Liver (tissue), 9 donors: ENCODE data around the gene MMGT1. TPM values are rescaled to one million over a fixed set of nuclear protein-coding genes. Genes with fewer than 3 reads are reported as not detected.

Source experiments
- DNase-seq: peaks from one replicate; pipeline ENCODE4 v3.0.0-alpha.2; 2017; ENCODE audit warnings: low spot score
- H3K27ac ChIP-seq, 2 donors: one replicate each; pipeline ENCODE4 v1.7.0; 2013; ENCODE audit warnings: inconsistent platforms in 2 of 2, low read length in 2 of 2, control low read depth in 1 of 2, low read depth in 1 of 2, mild to moderate bottlenecking in 1 of 2
- H3K27me3 ChIP-seq, 4 donors: one replicate each; pipeline versions ENCODE4 v1.6.1 to v1.7.0; 2013; ENCODE audit warnings: low read length in 3 of 4, inconsistent platforms in 1 of 4, mild to moderate bottlenecking in 1 of 4, moderate library complexity in 1 of 4; ENCODE audit not compliant: control insufficient read depth in 4 of 4, insufficient read depth in 4 of 4
- H3K36me3 ChIP-seq, 4 donors: one replicate each; pipeline versions ENCODE4 v1.6.1 to v1.7.0; 2013; ENCODE audit warnings: low read length in 3 of 4, mild to moderate bottlenecking in 3 of 4, low read depth in 1 of 4, moderate library complexity in 1 of 4; ENCODE audit not compliant: control insufficient read depth in 4 of 4, insufficient read depth in 3 of 4
- H3K4me1 ChIP-seq, 4 donors: one replicate each; pipeline versions ENCODE4 v1.6.1 to v1.7.0; 2013; ENCODE audit warnings: low read length in 3 of 4, mild to moderate bottlenecking in 3 of 4, moderate library complexity in 1 of 4; ENCODE audit not compliant: control insufficient read depth in 4 of 4, insufficient read depth in 4 of 4
- H3K4me3 ChIP-seq, 3 donors: one replicate each; pipeline versions ENCODE4 v1.6.1 to v1.7.0; 2013; ENCODE audit warnings: low read length in 3 of 3, control low read depth in 1 of 3, low read depth in 1 of 3, mild to moderate bottlenecking in 1 of 3
- H3K9ac ChIP-seq, 2 donors: one replicate each; pipeline ENCODE4 v1.7.0; 2013; ENCODE audit warnings: low read length in 2 of 2, mild to moderate bottlenecking in 2 of 2, moderate library complexity in 2 of 2, control low read depth in 1 of 2, low read depth in 1 of 2
- H3K9me3 ChIP-seq, 4 donors: one replicate each; pipeline versions ENCODE4 v1.6.1 to v1.7.0; 2013; ENCODE audit warnings: low read length in 3 of 4; ENCODE audit not compliant: control insufficient read depth in 4 of 4
- CTCF ChIP-seq: fragments of 150-350 bp; IDR thresholded peaks from 2 replicates; pipeline ENCODE4 v1.5.1; 2017; ENCODE audit warnings: improper control_type of control experiment, low read depth, low read length; ENCODE audit not compliant: missing input control
- EGR1 ChIP-seq, 2 donors: IDR thresholded peaks; 2 replicates each; pipeline ENCODE4 v1.6.1; 2016 to 2018; ENCODE audit warnings: antibody characterized with exemption in 2 of 2, low read depth in 2 of 2
- FOXA1 ChIP-seq: IDR thresholded peaks from 2 replicates; pipeline ENCODE4 v1.6.1; 2016; ENCODE audit warnings: antibody characterized with exemption
- HNF4G ChIP-seq: IDR thresholded peaks from 2 replicates; pipeline ENCODE4 v1.6.1; 2016; ENCODE audit warnings: antibody characterized with exemption
- JUND ChIP-seq, 2 donors: IDR thresholded peaks; 2 replicates each; pipeline ENCODE4 v1.6.1; 2016; ENCODE audit warnings: antibody characterized with exemption in 2 of 2
- NR2F2 ChIP-seq: IDR thresholded peaks from 2 replicates; pipeline ENCODE4 v1.6.1; 2016; ENCODE audit warnings: antibody characterized with exemption
- RAD21 ChIP-seq, 2 donors: IDR thresholded peaks; 2 replicates each; pipeline ENCODE4 v1.6.1; 2016; ENCODE audit warnings: antibody characterized with exemption in 2 of 2, mild to moderate bottlenecking in 2 of 2
- REST ChIP-seq: IDR thresholded peaks from 2 replicates; pipeline ENCODE4 v1.6.1; 2016; ENCODE audit warnings: antibody characterized with exemption, mild to moderate bottlenecking
- SP1 ChIP-seq: IDR thresholded peaks from 2 replicates; pipeline ENCODE4 v1.6.1; 2018; ENCODE audit warnings: antibody characterized with exemption, mild to moderate bottlenecking
- TAF1 ChIP-seq: conservative IDR thresholded peaks from 2 replicates; pipeline ENCODE4 v1.6.1; 2016; ENCODE audit warnings: antibody characterized with exemption, mild to moderate bottlenecking
- YY1 ChIP-seq: IDR thresholded peaks from 2 replicates; pipeline ENCODE4 v1.6.1; 2016; ENCODE audit warnings: antibody characterized with exemption, mild to moderate bottlenecking
- ZBTB33 ChIP-seq: IDR thresholded peaks from 2 replicates; pipeline ENCODE4 v1.6.1; 2016; ENCODE audit warnings: antibody characterized with exemption
- WGBS: extraction: QIAGEN DNeasy Blood & Tissue Kit; methylation state at CpG from one replicate; pipeline ENCODE4 v1.1.7; 2013; 5-methylcytosine and 5-hydroxymethylcytosine counted together
- polyA plus RNA-seq, 2 donors: library from polyadenylated mRNA; stranded (reverse) in 1 of 2; unstranded in 1 of 2; fragments of 200-250 nt in 1 of 2; fragments of >200 nt in 1 of 2; fragmentation: Nextera tagmentation in 1 of 2; extraction: Ambion mirVana in 1 of 2; gene quantifications; one replicate each; pipeline versions ENCODE4 v1.2.1 to v1.2.3, GENCODE V29; 2013 to 2015
- total RNA-seq, 2 donors: library from RNA; depleted of rRNA; stranded (reverse); fragments of >200 nt; gene quantifications; one replicate each; pipeline ENCODE4 v1.2.3, GENCODE V29; 2014
- donor health status: healthy.
- donor health status: healthy.
- donor health status: healthy.
- donor health status: healthy.
- donor health status: healthy.

The MMGT1 gene
- total and polyA plus RNA-seq, 4 donors, result 3.4 to 4.2 (median 3.6) TPM

- WGBS, result 45% methylated on average over 19 of the region's 19 CpGs
Measured at GRCh38 chrX:135931644-135932487, 41.9 kb downstream of the MMGT1 start.

More at GRCh38 chrX:135931644-135932487, 41.9 kb downstream of the MMGT1 start:
- H3K27ac ChIP-seq, result no peak overlapping the region
- no peak overlapping the region for H3K9ac ChIP-seq
- H3K27me3 ChIP-seq, result peaks cover 0 to 2% (median 0%) of the 10 kb centered on the region in 4 donors
- H3K4me3 ChIP-seq, result no peak overlapping the region
- no peaks in the 10 kb centered on the region for H3K9me3 ChIP-seq
- H3K4me1 ChIP-seq, result no peaks in the 10 kb centered on the region
- peak; percentile 41 for DNase-seq
- no peaks in the 10 kb centered on the region for H3K36me3 ChIP-seq
- TF ChIP-seq YY1 (no peak), JUND (IDR thresholded peaks at IDR 0.05) (no peak), HNF4G (no peak), EGR1 (IDR thresholded peaks at IDR 0.05; ENCODE audit: low read depth in 2 of 2) (no peak), TAF1 (no peak), RAD21 (IDR thresholded peaks at IDR 0.05) (peak; percentile 65 to 82), REST (no peak), FOXA1 (no peak), CTCF (peak; percentile 58), SP1 (no peak), ZBTB33 (no peak), NR2F2 (no peak)
